Measurements from ENCODE around the gene TOMM22.

TOMM22 gene

GRCh38 chr22:38696606-38697424 lies 15.1 kb downstream of the TOMM22 start:
- DNase-seq = no peak

DNA sequence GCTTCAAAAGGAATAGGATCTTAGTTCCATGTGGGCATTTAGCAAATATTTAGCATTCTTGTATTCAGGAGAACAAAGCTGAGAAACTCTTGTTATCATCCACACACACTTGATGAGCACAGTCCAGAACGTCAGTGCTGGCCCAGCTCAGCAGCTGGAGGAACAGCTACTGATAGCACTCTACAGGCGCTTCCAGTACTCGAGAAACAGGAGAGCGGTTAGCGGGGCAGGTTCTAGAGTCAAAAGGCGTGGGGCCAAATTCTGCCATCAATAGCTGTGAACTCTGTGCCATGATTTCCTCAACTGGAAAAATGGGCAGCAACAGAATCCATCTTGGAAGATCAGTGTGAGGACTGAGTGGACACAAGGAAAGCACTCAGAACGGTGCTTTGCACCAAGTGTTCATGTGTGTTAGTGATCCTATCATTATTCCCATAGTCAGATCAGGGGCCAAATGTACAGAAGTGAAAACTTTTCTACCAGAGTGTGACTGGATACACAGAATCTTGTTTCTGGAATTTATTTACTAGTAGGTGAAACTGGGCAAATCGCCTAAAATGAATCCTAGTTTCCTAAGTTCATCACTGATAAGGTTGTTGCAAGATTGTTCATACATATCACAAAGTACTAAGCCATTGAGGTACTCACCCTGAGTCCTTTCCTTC lies 15.8 kb downstream of the TOMM22 start:
- DNase-seq = no peak

GRCh38 chr22:38698407-38699094 lies 16.8 kb downstream of the TOMM22 start:
- DNase-seq = no peak

DNA sequence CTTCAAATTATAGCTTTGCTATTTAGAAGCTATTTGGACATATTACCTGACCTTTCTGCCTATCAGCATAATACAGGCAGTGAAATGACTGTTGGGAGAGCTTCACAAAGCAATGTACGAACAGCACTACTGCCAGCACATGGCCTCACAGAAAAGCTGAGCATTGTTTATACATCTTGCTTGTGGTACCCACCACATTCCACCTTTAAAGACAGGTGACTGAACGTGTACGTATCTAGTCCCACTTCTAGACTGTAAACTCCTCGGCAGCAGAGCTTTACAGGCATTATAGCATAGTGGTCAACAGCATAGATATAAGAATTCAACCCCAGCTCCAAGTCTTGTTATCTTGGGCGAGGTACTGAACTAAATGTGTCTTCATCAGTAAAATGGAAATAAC lies 17.4 kb downstream of the TOMM22 start:
- DNase-seq = no peak

DNA sequence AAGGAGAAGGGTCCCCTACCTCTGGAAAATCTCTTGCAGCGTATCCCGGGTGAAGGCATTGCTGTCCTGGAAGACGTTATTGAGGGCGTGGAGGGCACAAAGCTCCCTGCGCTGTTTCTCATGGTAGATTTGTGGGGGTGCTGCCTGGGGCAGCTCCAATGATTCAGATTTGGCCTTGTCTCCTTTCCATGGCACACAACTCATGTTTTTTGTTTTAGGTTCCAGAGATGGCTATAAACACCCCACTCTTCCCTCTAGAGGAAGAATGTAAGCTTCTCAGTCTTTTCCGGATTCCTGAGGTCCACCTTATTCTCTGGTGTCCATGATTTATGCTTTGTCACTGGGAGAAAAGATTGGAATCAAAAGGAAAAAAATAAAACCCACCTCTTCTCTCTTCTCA lies 18.0 kb downstream of the TOMM22 start:
- no peak for DNase-seq

GRCh38 chr22:38700270-38700788 lies 18.6 kb downstream of the TOMM22 start:
- DNase-seq = peak; percentile 63

GRCh38 chr22:38700789-38701628 lies 19.3 kb downstream of the TOMM22 start, which contains the start of gene JOSD1:
TSS of gene JOSD1 (minus strand) at chr22:38700943. CDS start at chr22:38699987, 956 bp downstream.
- DNase-seq = peak; percentile 77

GRCh38 chr22:38704654-38705234 lies 23.0 kb downstream of the TOMM22 start:
- DNase-seq = no peak

GRCh38 chr22:38705235-38706100 lies 23.7 kb downstream of the TOMM22 start, which contains the start of gene GTPBP1:
TSS of gene GTPBP1 (plus strand) at chr22:38705944. CDS start at chr22:38705956, 12 bp downstream.
- DNase-seq = peak; percentile 100

GRCh38 chr22:38706101-38706900 lies 24.5 kb downstream of the TOMM22 start:
- no peak for DNase-seq

- DNase-seq = no peak
Measured at GRCh38 chr22:38706901-38707195, 25.1 kb downstream of the TOMM22 start.

GRCh38 chr22:38707346-38707745 lies 25.6 kb downstream of the TOMM22 start:
- DNase-seq = no peak

DNA sequence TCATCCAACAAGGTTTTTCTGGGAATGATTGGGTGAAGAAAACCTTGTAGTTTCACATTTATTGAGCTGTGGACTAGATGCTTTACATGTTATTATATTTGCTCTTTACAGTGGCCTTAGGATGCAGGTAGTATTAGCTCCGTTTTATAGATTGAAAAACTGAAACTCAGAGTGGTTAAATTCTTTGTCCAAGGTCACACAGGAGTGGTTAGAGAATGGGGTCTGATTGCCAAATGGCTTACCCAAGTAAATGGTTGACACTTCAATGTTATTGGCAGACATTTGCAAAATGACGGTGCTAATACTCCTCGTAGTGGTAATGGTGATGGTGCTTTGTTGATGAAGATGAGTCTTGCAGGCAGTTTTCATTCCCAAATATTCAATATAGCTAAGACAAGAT lies 26.2 kb downstream of the TOMM22 start:
- DNase-seq = no peak

- DNase-seq = no peak
Measured at GRCh38 chr22:38709306-38709705, 27.5 kb downstream of the TOMM22 start.

- DNase-seq = no peak
Measured at GRCh38 chr22:38710351-38710750, 28.6 kb downstream of the TOMM22 start.

DNA sequence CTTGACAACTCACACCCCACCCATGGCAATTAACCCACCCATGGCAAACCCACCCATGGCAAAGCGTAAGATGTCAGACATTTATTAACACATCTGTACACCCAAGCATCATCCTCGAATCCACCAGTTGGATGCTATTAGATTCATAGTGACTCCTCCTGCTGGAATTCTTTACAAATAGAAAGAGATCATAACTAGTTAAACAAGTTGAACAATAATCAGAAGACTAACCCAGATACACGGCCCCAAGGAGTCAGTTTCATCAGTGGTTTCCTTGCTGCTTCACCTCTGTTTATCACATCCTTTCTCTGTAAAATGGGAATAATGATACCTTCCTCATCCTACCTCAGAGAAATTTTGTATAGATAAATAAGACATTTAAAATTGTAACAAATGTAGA lies 29.1 kb downstream of the TOMM22 start:
- DNase-seq = no peak

- no peak for DNase-seq
Measured at GRCh38 chr22:38712486-38713207, 30.9 kb downstream of the TOMM22 start.

GRCh38 chr22:38713921-38714320 lies 32.2 kb downstream of the TOMM22 start:
- no peak for DNase-seq

- DNase-seq = no peak
Measured at GRCh38 chr22:38715176-38715764, 33.5 kb downstream of the TOMM22 start.
